IMR-90 (cell line): ENCODE measurements around the gene RSBN1. TPM values are rescaled to one million over a fixed set of nuclear protein-coding genes. Genes with fewer than 3 reads are reported as not detected.
"Not testable (repeated sequence)": the region's sequence is repeated elsewhere in the genome, so short reads cannot be mapped to it uniquely, and the experiment has no call there.

Experiments used
- ATAC-seq: fragments of 200-7000 bp; cut with Tn5 transposase; 2 replicates; pipeline ENCODE4 v1.9.1; 2020; ENCODE audit warnings: low read depth, mild to moderate bottlenecking, moderate library complexity
- BruUV-seq: library from RNA; stranded (reverse); fragments of 400-500 nt; replicated peaks from 2 replicates; lab custom pipeline; 2021; lab: Mats Ljungman, UMichigan
- CTCF ChIA-PET: fragments of 300-600 bp; formaldehyde crosslinking; extraction: SDS; loops from one replicate; lab custom pipeline; 2021; ENCODE audit warnings: antibody characterized with exemption; lab: Yijun Ruan, JAX
- POLR2A ChIA-PET: fragments of 300-600 bp; sonication (Branson Sonifier 250); formaldehyde crosslinking; loops from one replicate; lab custom pipeline; 2022; ENCODE audit warnings: antibody characterized with exemption; ENCODE audit not compliant: unreplicated experiment; lab: Charles Lee
- DNase-seq: peaks from one replicate; pipeline ENCODE4 v3.0.0; 2013
- H2AFZ ChIP-seq: replicated peaks from 2 replicates; pipeline ENCODE3; 2013; ENCODE audit warnings: low read length, mild to moderate bottlenecking; ENCODE audit not compliant: poor library complexity
- H2AK5ac ChIP-seq: 2 replicates; pipeline ENCODE4 v1.6.1; 2013; ENCODE audit warnings: low read depth, low read length, inconsistent platforms
- H2AK9ac ChIP-seq: replicated peaks from 2 replicates; pipeline ENCODE3; 2013; ENCODE audit warnings: mild to moderate bottlenecking, low read depth, low read length, moderate library complexity; ENCODE audit not compliant: poor library complexity
- H2BK120ac ChIP-seq: 2 replicates; pipeline ENCODE4 v1.6.1; 2013; ENCODE audit warnings: low read depth, low read length, inconsistent platforms
- H2BK15ac ChIP-seq: 3 replicates; pipeline ENCODE4 v1.6.1; 2013; ENCODE audit warnings: low read depth, low read length, inconsistent platforms
- H2BK20ac ChIP-seq: 2 replicates; pipeline ENCODE4 v1.6.1; 2013; ENCODE audit warnings: low read depth, mild to moderate bottlenecking, inconsistent platforms, low read length, moderate library complexity
- H2BK5ac ChIP-seq: 2 replicates; pipeline ENCODE4 v1.6.1; 2013; ENCODE audit warnings: mild to moderate bottlenecking, low read depth, low read length, inconsistent platforms; ENCODE audit not compliant: poor library complexity, severe bottlenecking
- H3K14ac ChIP-seq: replicated peaks from 2 replicates; pipeline ENCODE4 v1.6.1; 2013; ENCODE audit warnings: low read depth, low read length, inconsistent platforms
- H3K18ac ChIP-seq: 2 replicates; pipeline ENCODE4 v1.6.1; 2013; ENCODE audit warnings: low read depth, low read length, control low read depth
- H3K23ac ChIP-seq: 2 replicates; pipeline ENCODE4 v1.6.1; 2013; ENCODE audit warnings: low read depth, low read length, inconsistent platforms
- H3K27ac ChIP-seq: 2 replicates; pipeline ENCODE4 v1.5.1; 2013; ENCODE audit warnings: mild to moderate bottlenecking, control low read depth, low read length; ENCODE audit not compliant: insufficient read depth
- H3K27me3 ChIP-seq: 2 replicates; pipeline ENCODE4 v1.6.1; 2013; ENCODE audit warnings: low read length; ENCODE audit not compliant: control insufficient read depth, insufficient read depth
- H3K36me3 ChIP-seq: 2 replicates; pipeline ENCODE4 v1.6.1; 2013; ENCODE audit warnings: low read length, mixed read lengths; ENCODE audit not compliant: control insufficient read depth, insufficient read depth
- H3K4ac ChIP-seq: 2 replicates; pipeline ENCODE4 v1.6.1; 2013; ENCODE audit warnings: low read depth, low read length, inconsistent platforms
- H3K4me1 ChIP-seq: 2 replicates; pipeline ENCODE4 v1.6.1; 2013; ENCODE audit warnings: low read length, mixed read lengths; ENCODE audit not compliant: control insufficient read depth, insufficient read depth
- H3K4me2 ChIP-seq: 2 replicates; pipeline ENCODE4 v1.6.1; 2013; ENCODE audit warnings: low read depth, mild to moderate bottlenecking, control low read depth, low read length, moderate library complexity
- H3K4me3 ChIP-seq: 2 replicates; pipeline ENCODE4 v1.5.1; 2013; ENCODE audit warnings: low read depth, mild to moderate bottlenecking, control low read depth, low read length, moderate library complexity; ENCODE audit not compliant: insufficient read depth
- H3K56ac ChIP-seq: 2 replicates; pipeline ENCODE4 v1.6.1; 2013; ENCODE audit warnings: low read length, inconsistent platforms; ENCODE audit not compliant: insufficient read depth; ENCODE audit errors: extremely low read depth
- H3K79me1 ChIP-seq, 2 experiments: 2 replicates each; pipeline ENCODE4 v1.6.1; 2013; ENCODE audit warnings: low read length in 2 of 2, inconsistent platforms in 1 of 2, low read depth in 1 of 2
- H3K9ac ChIP-seq: 2 replicates; pipeline ENCODE4 v1.6.1; 2013; ENCODE audit warnings: low read depth, low read length, control low read depth
- H3K9me1 ChIP-seq: 2 replicates; pipeline ENCODE4 v1.6.1; 2013; ENCODE audit warnings: low read length, inconsistent platforms; ENCODE audit not compliant: insufficient read depth
- H3K9me3 ChIP-seq: 2 replicates; pipeline ENCODE4 v1.6.1; 2013; ENCODE audit warnings: low read length; ENCODE audit not compliant: control insufficient read depth, insufficient read depth
- H4K20me1 ChIP-seq: 2 replicates; pipeline ENCODE4 v1.6.1; 2013; ENCODE audit warnings: low read length, inconsistent platforms; ENCODE audit not compliant: insufficient read depth
- H4K5ac ChIP-seq: 2 replicates; pipeline ENCODE4 v1.6.1; 2013; ENCODE audit warnings: mild to moderate bottlenecking, low read depth, low read length, control low read depth
- H4K8ac ChIP-seq, 2 experiments: 2 replicates each; pipeline ENCODE4 v1.6.1; 2013; ENCODE audit warnings: low read depth in 2 of 2, low read length in 2 of 2, control low read depth in 1 of 2, inconsistent platforms in 1 of 2
- H4K91ac ChIP-seq: 2 replicates; pipeline ENCODE4 v1.6.1; 2013; ENCODE audit warnings: low read depth, low read length, inconsistent platforms; ENCODE audit not compliant: insufficient read depth
- WGBS, 2 experiments: methylation state at CpG; one replicate each; pipeline versions ENCODE4 v1.1.5 to v1.1.7; 2013; ENCODE audit warnings: missing lambda C conversion rate in 2 of 2; ENCODE audit not compliant: insufficient read length in 1 of 2; ENCODE audit errors: extremely low coverage in 2 of 2; 5-methylcytosine and 5-hydroxymethylcytosine counted together
- dilution Hi-C: fragments of 300-500 bp; cut with HindIII; formaldehyde crosslinking; loops from one replicate; pipeline ENCODE4 v1.14.3; 2018; ENCODE audit warnings: low sequenced_read_pairs; ENCODE audit not compliant: unreplicated experiment
- in situ Hi-C: fragments of 300-500 bp; cut with MboI; formaldehyde crosslinking; loops from 3 replicates; pipeline ENCODE4 v1.14.3; 2019; ENCODE audit warnings: low sequenced_read_pairs, inconsistent platforms, mixed read lengths
- intact Hi-C: fragments of 100-400 bp; cut with micrococcal nuclease; formaldehyde crosslinking; loops from 2 replicates; pipeline ENCODE4 v1.10.0; 2022
- polyA plus RNA-seq, 3 experiments: library from polyadenylated mRNA; depleted of rRNA; stranded (reverse); fragments of >200 nt; gene quantifications; 2 replicates each; pipeline ENCODE4 v1.2.3, GENCODE V29; 2012; ENCODE audit warnings: low replicate concordance in 1 of 3
- total RNA-seq: library from RNA; depleted of rRNA; stranded (reverse); fragments of >200 nt; gene quantifications from 2 replicates; pipeline ENCODE4 v1.2.3, GENCODE V29; 2012

The RSBN1 gene
- total and polyA plus RNA-seq, 2 of the 4 experiments (the other 2 are of a cell fraction) = 5.3 to 11.7 TPM

DNA sequence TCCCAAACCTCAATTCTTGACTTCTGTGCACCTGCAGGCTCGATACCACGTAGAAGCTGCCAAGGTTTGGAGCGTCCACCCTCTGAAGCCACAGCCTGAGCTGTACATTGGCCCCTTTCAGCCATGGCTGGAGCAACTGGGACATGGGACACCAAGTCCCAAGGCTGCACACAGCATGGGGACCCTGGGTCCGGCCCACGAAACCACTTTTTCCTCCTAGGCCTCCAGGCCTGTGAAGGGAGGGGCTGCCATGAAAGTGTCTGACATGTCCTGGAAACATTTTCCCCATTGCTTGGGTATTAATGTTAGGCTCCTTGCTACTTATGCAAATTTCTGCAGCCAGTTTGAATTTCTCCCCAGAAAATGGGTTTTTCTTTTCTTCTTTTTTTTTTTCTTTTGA is 93.7 kb downstream of the RSBN1 start:
- intact Hi-C loops, H3K4me3 ChIP-seq, H3K4me1 ChIP-seq, DNase-seq, H4K20me1 ChIP-seq, H3K56ac ChIP-seq, H3K9me1 ChIP-seq, H3K27me3 ChIP-seq, H2AK9ac ChIP-seq, H2AK5ac ChIP-seq, in situ Hi-C loops, H3K18ac ChIP-seq, CTCF ChIA-PET, H2BK120ac ChIP-seq, H4K91ac ChIP-seq, H4K5ac ChIP-seq, H2AFZ ChIP-seq, H2BK5ac ChIP-seq, H3K23ac ChIP-seq, H3K4ac ChIP-seq, H2BK15ac ChIP-seq, H3K14ac ChIP-seq, H3K27ac ChIP-seq, H3K4me2 ChIP-seq, H4K8ac ChIP-seq, BruUV-seq, H2BK20ac ChIP-seq, H3K9ac ChIP-seq, dilution Hi-C loops, ATAC-seq, H3K9me3 ChIP-seq: not testable (repeated sequence)
- H3K79me1 ChIP-seq = peaks cover 0 to 13% of the 10 kb centered on the region in 2 experiments; a peak in 3 of 4 replicates
- POLR2A ChIA-PET = interaction anchor here (0.7 kb wide), 1 partner anchor 118 kb away, joined by 4 read pairs; no protein-coding TSS in a partner anchor
- H3K36me3 ChIP-seq = peaks cover 15% of the 10 kb centered on the region
- WGBS, 2 experiments = no CpG with 5 or more reads among the region's 5 CpGs

DNA sequence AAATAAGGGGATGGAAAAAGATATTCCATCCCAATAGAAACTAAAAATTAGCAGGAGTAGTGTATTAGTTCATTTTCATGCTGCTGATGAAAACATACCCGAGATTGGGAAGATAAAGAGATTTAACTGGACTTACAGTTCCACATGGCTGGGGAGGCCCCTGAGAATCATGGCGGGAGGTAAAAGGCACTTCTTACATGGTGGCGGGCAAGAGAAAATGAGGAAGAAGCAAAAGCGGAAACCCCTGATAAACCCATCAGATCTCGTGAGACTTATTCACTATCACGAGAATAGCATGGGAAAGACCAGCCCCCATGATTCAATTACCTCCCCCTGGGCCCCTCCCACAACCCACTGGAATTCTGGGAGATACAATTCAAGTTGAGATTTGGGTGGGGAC is 94.8 kb downstream of the RSBN1 start:
- ATAC-seq, H3K56ac ChIP-seq, H3K27me3 ChIP-seq, H3K4me3 ChIP-seq, H4K91ac ChIP-seq, H3K9ac ChIP-seq, H2AK9ac ChIP-seq, H3K9me1 ChIP-seq, H2BK15ac ChIP-seq, H4K20me1 ChIP-seq, H3K9me3 ChIP-seq, H3K14ac ChIP-seq, H3K23ac ChIP-seq, H3K4ac ChIP-seq, H2BK5ac ChIP-seq, H4K8ac ChIP-seq, H3K4me1 ChIP-seq, intact Hi-C loops, dilution Hi-C loops, H2BK20ac ChIP-seq, H3K27ac ChIP-seq, H4K5ac ChIP-seq, H2AK5ac ChIP-seq, H2AFZ ChIP-seq, H3K18ac ChIP-seq, POLR2A ChIA-PET, DNase-seq, H3K4me2 ChIP-seq, BruUV-seq, H2BK120ac ChIP-seq, in situ Hi-C loops, CTCF ChIA-PET: not testable (repeated sequence)
- peaks cover 16% of the 10 kb centered on the region for H3K36me3 ChIP-seq
- peaks cover 0 to 15% of the 10 kb centered on the region in 2 experiments; a peak in 3 of 4 replicates for H3K79me1 ChIP-seq
- WGBS, 2 experiments = no CpG with 5 or more reads among the region's 6 CpGs
